NOMO-1 treated with DMSO at 0.1 percent for 48 hours (cell line): ENCODE data around the gene FOXJ2.
"Not testable (repeated sequence)": the region's sequence is repeated elsewhere in the genome, so short reads cannot be mapped to it uniquely, and the experiment has no call there.

ENCODE experiments used
- DNase-seq: peaks from one replicate; lab custom pipeline; 2025; ENCODE audit not compliant: unreplicated experiment; lab: John Stamatoyannopoulos, UW

The FOXJ2 gene

DNA sequence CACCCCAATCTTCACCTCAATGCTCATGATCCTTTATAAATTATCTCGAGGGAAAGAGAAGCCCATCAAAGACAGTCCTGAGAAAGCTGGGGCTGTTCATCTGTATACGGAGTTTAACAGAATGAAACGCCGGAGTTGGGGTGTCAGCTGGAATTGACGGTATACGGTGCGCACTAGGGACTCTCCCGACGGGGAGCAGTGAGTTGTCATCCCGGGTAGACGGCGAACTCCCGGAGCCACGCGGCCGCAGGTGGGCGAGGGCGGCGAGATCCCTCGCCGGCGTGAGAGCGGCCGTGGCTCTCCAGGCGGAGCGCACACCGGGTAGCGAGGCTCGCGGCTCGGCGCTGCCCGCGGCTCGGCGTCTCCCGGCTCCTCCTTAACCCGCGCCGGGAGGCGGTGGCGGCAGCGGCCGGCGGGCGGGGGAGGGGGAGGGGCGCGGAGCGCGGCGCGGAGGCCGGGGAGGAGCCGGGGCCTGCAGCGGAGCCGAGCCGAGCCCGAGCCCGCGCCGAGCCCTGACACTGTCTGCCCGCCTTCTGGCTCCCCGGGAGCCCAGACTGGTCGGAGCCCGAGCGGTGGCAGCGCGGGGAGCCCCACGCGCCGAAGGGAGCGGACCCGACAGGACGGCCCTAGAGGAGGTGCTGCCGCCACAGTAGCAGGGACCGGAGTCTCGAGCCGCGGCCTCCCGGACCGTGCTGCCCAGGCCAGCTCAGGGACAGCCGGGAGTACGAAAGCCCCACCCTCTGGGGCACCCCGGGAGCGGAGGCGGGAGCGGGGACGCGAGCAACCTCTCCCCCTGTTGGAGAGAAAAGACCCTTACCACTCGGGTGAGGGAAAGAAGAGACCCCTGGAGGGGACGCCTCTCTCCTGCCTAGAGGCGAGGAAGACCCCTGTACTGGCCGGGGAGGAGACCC lies at the start of gene FOXJ2:
FOXJ2 (plus strand) TSS at position 475 of the 911 bp plus-strand sequence. CDS start 7,117 bp downstream, outside the sequence.
- DNase-seq = peak; percentile 53

DNA sequence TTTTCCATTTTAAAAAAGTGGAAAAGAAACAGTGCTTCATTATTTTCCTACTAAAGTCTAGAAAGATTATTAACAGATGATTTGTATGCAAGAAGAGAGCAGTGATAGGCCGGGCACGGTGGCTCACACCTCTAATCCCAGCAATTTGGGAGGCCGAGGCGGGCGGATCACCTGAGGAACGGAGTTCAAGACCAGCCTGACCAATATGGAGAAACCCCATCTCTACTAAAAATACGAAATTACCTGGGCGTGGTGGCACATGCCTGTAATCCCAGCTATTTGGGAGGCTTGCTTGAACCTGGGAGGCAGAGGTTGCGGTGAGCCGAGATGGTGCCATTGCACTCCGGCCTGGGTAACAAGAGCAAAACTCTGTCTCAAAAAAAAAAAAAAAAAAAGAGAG lies 49.5 kb upstream of the FOXJ2 start:
- DNase-seq = not testable (repeated sequence)

DNA sequence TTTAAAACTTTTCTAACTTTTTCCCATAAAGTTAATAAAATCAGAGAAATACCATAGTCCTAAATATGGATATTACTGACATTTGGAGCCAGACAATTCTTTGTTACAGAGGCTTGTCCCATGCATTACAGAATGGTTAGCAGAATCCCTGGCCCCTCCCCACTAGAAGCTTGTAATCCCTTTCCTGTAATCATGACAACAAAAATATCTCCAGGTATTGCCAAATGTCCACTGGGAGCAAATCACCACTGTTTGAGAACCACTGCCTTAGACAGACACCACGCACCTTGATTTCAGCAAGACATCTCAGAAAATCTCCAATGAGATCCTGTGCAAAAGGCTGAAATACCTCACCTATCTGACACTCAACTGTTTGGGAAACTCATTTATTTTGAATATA lies 49.1 kb upstream of the FOXJ2 start:
- DNase-seq = not testable (repeated sequence)

DNA sequence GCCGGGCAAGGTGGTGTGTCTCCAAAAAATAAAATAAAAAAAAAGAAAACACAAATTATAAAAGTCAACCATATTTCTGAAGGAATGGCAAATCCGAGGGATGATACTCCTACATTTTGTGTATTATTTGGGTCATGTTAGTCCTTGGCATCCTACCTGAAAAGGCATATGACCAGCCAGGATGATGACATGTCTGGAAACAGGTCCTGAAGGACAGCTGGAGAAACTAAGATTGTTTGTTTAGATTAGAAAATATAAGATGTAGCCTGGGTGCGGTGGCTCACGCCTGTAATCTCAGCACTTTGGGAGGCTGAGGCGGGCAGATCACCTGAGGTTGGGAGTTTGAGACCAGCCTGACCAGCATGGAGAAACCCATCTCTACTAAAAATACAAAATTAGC lies 47.6 kb upstream of the FOXJ2 start:
- DNase-seq = no peak

DNA sequence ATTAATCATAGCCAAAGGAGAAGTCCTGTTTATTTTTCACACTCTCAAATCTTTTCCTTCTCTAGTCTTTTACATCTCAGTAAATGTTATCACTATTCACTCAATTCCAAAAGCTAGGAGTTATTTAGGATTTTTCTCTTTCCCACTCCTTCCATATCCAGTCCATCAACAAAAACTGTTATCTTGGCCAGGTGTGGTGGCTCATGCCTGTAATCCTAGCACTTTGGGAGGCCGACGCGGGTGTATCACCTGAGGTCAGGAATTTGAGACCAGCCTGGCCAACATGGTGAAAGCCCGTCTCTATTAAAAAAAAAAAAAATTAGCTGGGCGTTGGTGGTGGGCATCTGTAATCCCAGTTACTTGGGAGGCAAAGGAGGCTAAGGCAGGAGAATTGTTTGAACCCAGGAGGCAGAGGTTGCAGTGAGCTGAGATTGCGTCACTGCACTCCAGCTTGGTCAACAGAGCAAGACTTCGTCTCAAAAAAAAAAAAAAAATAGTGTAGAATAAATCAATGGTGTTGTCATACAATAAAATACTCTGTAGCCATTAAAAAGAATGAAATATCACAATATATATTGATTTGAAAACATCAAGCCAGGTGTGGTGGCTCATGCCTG lies 46.6 kb upstream of the FOXJ2 start:
- DNase-seq = no peak

DNA sequence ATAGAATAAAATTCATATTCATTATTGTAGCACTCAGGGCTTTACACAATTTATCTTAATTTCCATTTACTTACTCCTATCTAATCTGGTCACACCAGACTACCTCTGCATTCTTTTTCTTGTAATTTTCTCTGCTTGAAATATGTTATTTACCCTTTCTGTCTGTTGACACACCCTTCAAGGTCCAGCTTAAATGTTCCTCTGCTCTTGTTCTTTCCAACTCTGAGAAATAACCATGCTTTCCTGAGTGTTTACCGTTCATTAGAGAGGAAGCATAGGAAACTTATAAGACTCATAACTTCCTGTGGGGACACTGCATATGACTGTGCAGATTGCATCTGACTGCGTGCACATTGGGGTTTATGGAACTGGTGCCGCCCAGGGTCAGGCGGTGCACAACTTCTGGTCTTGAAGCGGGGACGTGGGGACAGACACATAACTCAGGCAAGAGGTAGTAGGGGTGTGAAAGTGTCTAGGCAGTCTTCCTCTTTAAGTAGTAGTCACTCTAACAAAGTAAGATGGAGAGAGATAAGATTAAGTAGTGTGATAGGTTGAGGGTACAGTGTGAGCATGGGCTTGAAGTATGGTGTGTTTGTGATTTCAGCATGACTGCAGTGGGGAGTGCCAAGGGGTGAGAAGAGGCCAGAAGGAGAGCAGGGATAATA lies 42.6 kb upstream of the FOXJ2 start:
- peak; percentile 95 for DNase-seq

DNA sequence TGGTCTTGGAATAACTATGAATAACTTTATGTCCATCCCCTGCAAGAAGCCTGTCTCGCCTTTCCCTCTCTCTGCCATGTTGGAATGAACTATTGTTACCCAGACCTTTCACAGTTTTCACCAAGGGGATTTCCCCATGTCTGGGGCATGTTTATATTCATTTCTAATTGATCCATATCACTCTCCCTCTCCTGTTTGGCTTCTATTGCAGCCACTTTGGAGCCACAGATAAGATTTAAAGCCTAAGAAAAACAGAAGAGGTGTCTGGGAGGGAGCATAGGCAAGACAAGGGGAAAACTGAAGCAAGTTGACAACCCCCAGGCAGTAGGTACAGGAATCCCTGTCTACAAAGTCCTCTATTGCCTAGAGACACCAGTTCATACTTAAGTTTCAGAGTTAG lies 41.0 kb upstream of the FOXJ2 start:
- DNase-seq = no peak

DNA sequence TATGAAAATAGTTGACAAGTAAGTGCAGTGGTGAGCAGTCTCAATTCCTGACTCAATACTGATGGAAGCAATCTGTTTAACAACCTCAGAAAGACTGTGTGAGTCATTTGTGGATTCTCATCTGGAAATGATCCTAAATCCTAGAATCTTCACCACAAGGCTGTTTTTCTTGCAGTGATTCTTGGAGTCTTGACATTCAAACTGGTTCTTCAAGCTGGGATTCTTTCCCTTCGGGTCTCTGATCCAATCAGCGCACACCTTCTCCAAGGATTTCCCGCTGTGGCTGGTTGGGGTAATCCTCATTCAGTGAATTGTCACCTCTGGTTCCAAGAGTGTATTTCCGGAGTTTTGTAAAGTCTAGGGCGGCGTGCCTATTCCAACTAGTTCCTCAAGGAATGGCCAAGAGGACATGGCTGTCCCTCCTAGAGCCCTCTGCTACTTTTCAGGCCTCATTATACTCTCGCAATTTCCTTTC lies 37.7 kb upstream of the FOXJ2 start:
- no peak for DNase-seq

DNA sequence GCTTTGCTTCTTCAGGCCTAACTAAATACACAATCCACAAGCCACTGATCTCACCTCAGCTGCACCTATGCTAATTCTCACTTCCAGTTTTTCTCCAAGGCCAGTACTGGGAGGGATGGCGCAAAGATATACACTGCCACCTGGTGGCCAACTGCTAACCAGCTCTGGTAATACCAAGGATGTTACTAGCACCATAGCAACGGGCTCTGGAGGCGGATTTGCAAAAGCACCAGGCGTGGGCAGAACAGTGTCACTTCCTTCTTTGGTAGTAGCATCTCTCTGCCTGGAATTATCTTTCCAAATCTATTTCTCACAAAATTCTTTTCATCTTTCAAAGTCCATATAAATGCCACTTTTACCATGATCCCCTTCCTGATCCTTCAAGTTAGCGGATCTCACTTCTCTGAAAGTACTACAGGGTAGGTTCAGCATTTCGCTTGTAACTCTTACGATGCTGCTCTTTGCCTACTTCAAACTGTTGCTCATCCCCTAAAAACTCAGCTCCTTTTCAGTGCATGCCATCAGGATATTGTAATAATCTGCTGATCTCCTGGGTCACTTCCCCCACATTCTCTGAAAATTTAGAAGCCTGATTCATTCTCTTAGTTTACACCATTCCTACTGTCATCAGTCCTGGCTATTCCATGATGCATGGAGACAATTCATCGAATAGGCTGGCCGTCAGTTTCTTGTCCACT lies 37.1 kb upstream of the FOXJ2 start:
- DNase-seq = peak; percentile 94

DNA sequence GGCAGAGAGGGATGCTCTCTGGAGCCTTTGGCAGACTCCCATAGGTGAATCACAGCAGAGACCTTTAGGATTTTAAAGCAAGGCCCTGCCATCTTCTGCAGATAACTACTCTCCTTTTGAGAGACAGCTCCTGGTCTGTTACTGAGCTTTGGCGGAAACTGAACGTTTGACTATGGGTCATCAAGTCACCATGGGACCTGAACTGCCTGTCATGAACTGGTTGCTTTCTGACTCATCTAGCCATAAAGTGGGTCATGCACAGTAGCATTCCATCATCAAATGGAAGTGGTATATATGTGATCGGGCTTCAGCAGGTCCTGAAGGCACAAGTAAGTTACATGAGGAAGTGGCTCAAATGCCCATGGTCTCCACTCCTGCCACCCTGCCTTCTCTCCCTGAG lies 31.7 kb upstream of the FOXJ2 start:
- not testable (repeated sequence) for DNase-seq

DNA sequence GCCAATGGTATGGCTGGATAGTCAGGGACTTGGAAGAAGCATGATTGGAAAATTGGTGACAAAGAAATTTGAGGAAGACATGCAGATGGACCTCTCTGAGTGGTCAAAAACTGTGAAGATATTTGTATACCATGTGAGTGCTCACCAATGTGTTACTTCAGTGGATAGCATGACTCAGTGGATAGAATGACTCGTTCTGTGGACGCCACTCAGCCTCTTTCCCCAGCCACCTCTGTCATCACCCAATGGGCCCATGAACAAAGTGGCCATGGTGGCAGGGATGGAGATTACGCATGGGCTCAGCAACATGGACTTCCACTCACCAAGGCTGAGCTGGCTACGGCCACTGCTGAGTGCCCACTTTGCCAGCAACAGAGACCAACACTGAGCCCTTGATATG lies 31.0 kb upstream of the FOXJ2 start:
- not testable (repeated sequence) for DNase-seq

DNA sequence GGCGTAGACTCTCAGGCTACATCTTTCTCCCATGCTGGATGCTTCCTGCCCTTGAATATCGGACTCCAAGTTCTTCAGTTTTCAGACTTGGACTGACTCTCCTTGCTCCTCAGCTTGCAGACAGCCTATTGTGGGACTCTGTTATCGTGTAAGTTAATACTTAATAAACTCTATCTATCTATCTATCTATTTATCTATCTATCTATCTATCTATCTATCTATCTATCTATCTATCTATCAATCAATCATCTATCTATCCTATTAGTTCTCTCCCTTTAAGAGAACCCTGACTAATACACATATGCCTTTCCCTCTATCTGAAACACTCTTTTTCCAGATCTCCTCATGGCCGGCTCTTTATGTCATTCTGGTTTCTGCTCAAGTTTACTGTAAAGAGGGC lies 27.6 kb upstream of the FOXJ2 start:
- DNase-seq = not testable (repeated sequence)

DNA sequence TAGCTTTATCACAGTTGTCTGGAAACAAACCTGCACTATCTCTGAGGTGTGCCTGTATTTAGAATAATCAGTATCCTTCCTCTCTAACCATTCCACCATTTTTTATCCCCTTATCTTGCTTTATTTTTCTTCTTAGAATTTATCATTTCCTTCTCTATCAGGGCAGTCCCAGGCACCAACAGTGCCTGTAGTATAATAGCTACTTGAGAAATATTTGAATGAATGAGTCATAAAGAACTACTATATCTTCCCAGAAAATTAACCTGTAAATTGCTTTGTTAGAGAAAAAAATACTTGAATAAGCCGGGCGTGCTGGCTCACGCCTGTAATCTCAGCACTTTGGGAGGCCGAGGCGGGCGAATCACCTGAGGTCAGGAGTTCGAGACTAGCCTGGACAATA lies 21.2 kb upstream of the FOXJ2 start:
- no peak for DNase-seq

DNA sequence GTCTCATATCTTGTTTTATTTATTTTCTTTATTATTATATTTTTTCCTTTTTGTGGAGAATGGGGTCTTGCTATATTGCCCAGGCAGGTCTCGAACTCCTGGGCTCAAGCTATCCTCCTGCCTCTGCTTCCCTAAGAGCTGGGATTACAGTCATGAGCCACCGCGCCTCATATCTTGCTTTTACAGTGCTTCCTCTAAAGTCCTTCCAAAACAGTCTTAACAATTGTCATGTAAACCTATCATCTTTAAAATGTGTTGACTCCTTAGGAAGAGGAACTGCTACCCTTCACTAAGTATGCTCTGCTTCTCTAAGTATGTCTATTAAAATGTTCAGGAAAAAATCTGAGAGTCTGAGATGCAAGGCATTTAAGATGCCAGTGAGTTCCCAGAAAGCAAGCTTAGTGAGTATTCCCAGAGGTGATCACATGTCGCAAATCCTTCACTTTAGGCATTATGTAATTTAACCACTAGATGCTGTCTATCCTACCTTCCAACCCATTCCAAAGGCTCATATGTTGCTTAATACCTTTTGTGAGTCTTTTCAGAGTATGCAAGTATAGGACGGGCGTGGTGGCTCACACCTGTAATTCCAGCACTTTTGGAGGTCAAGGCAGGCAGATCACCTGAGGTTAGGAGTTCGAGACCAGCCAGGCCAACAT lies 19.7 kb upstream of the FOXJ2 start:
- DNase-seq = no peak

DNA sequence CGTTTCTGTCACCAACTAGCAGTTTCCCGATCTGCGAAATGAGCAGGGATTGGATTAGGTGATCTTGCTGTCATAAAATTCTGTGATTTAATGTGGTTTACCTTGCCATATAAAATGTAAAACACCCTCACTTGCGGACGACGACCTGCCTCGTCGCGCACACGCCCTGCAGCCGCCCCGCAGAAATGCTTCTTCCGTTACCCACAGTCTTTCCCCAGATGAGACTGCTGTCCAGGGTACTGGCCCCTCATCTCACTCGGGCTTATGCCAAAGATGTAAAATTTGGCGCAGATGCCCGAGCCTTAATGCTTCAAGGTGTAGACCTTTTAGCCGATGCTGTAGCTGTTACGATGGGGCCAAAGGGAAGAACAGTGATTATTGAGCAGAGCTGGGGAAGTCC lies 17.7 kb upstream of the FOXJ2 start:
- no peak for DNase-seq

DNA sequence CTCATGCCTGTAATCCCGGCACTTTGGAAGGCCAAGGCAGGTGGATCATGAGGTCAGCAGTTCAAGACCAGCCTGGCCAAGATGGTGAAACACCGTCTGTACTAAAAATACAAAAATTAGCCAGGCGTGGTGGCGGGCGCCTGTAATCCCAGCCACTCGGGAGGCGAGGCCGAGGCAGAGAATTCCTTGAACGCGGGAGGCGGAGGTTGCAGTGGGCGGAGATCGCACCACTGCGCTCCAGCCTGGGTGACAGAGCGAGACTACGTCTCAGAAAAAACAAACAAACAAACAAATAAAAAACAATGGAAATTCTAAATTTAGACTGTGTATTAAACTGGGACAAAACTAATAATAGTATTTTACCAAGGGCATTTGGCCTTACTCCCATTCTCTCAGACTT lies 14.3 kb upstream of the FOXJ2 start:
- not testable (repeated sequence) for DNase-seq

DNA sequence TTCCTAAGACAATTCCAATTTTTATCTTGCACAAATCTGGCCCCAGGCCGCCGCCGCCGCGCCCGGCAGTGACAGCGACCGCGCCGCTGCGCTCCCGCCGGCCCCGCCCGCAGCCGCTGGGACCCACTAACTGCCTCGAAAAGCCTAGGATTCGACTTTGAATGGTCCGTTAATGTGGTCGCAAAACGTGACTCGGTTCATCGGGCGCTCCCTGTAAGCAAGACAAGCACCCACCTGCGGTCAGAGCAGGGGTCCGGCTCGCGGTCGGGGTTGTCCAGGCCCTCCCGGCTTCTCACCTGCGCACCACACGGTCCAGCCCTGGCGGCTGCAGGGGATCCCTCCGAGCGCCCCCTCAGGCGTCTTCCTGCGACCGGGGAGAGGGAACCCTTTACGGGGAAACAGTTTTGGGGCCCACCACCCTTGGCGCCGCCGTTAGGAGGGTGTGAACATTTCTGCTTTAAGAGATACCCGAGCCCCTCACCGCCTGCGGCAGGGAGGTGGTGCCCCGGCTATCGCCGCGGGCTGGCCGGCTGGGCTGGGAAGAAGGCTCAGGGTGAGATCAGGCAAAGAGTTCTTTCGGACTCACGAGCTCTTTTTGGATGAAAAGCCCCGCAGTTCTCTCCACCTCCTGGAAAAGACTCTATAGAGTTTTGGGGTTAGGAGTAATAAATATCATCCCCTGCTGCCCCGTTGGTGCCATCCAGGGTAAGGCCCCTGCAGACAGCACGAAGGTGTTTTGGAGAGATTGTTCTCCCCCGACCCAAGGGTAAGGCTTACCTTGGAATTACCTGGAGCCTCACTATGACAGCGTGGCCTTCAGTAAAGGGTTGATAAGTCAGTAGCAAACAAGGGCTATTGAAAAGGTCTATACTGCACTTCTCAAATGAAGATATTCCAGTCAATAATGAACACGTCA lies 13.6 kb upstream of the FOXJ2 start:
- DNase-seq = peak; percentile 55

DNA sequence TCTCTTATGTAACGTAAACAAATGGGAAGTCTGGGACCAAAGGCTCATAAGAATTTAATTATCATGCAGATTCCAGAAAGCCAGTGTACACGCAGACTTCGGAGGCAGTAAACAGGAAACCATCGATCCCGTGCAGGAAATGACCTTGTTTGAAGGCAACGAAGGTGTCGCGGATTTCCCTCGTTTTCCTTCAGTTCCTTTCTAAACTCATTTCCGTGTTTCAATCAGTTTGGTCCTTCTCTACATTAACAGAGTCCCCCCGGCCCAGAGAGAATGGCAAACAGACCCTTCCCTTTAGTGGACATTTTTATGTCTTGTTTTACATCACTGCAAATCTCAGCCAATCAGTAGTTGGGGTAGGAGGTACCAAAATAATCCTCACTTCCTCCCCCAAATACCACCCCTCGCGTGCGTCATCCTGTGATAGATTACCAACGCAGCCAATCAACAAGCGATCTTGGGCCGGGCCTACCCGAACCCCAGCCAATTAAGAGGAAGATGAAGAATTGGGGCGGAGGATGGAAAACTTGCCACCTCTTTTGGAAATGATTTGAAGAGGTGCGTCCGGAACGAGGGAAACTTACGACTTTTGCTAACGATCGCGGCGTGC lies 6.1 kb upstream of the FOXJ2 start:
- peak; percentile 97 for DNase-seq

DNA sequence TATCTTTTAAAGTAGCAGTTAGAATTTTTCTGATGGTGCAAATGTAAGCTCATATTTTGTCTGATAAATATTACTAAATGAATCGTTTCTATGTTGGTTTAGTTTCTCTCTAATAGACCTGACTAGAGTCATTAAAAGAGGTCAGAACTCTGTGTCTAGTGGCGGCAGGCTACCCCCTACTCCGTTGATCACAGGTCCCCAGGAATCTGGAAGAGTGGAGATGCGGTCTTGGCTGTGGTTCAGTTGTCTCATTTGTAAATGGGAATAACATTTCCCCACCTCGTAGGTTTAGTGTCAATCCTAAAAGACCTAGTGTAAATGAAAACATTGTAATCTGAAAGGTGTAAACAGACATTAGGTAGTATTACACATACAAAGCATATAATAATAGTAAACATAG lies 4.7 kb upstream of the FOXJ2 start:
- DNase-seq = no peak
